Panc1 (cell line): Measurements from ENCODE around the gene GLCCI1. TPM values are rescaled to one million over a fixed set of nuclear protein-coding genes. Genes with fewer than 3 reads are reported as not detected.

Experiments used
- ATAC-seq: fragments of 200-7000 bp; cut with Tn5 transposase; 2 replicates; pipeline ENCODE4 v1.9.1; 2020; ENCODE audit warnings: mild to moderate bottlenecking, moderate library complexity
- BruUV-seq: library from RNA; stranded (reverse); fragments of 400-500 nt; replicated peaks from 2 replicates; lab custom pipeline; 2021; lab: Mats Ljungman, UMichigan
- CTCF ChIA-PET: fragments of 300-600 bp; sonication (Branson Sonifier 250); formaldehyde crosslinking; loops from one replicate; lab custom pipeline; 2022; ENCODE audit warnings: antibody characterized with exemption; lab: Charles Lee
- POLR2A ChIA-PET: fragments of 300-600 bp; sonication (Branson Sonifier 250); formaldehyde crosslinking; loops from one replicate; lab custom pipeline; 2022; ENCODE audit warnings: antibody characterized with exemption; lab: Charles Lee
- DNase-seq: peaks from one replicate; pipeline ENCODE4 v3.0.0-alpha.2; 2010; ENCODE audit warnings: low read depth, low spot score
- H3K27ac ChIP-seq: 2 replicates; pipeline ENCODE4 v1.5.1; 2011; ENCODE audit warnings: mild to moderate bottlenecking, low read length, inconsistent platforms
- H3K27me3 ChIP-seq: fragments of 200-500 bp; sonication (Bioruptor generic); 2 replicates; pipeline ENCODE4 v1.6.0; 2014; ENCODE audit warnings: low read length, inconsistent platforms; ENCODE audit not compliant: control insufficient read depth, insufficient read depth
- H3K36me3 ChIP-seq: fragments of 200-500 bp; sonication (Bioruptor generic); 2 replicates; pipeline ENCODE4 v1.5.1; 2014; ENCODE audit warnings: inconsistent platforms, mild to moderate bottlenecking, low read length, moderate library complexity; ENCODE audit not compliant: control insufficient read depth, insufficient read depth
- H3K4me1 ChIP-seq: 2 replicates; pipeline ENCODE4 v1.5.1; 2011; ENCODE audit warnings: inconsistent platforms, mild to moderate bottlenecking, low read length, moderate library complexity; ENCODE audit not compliant: control insufficient read depth, insufficient read depth
- H3K4me3 ChIP-seq, 2 experiments: 2 replicates each; pipeline ENCODE4 v1.5.1; 2011 to 2012; ENCODE audit warnings: low read depth in 2 of 2, low read length in 2 of 2, mild to moderate bottlenecking in 2 of 2, inconsistent platforms in 1 of 2, moderate library complexity in 1 of 2
- H3K9me3 ChIP-seq: fragments of 200-500 bp; sonication (Bioruptor generic); 2 replicates; pipeline ENCODE4 v1.5.1; 2014; ENCODE audit warnings: low read depth, mild to moderate bottlenecking, inconsistent platforms, low read length, moderate library complexity; ENCODE audit not compliant: control insufficient read depth, insufficient read depth
- CTCF ChIP-seq: fragments of 450-650 bp; IDR thresholded peaks from 2 replicates; pipeline ENCODE4 v1.5.1; 2017; ENCODE audit warnings: mild to moderate bottlenecking
- POLR2AphosphoS5 ChIP-seq: IDR thresholded peaks from 2 replicates; pipeline ENCODE4 v1.6.1; 2012; ENCODE audit warnings: mild to moderate bottlenecking, low read depth, low read length, moderate library complexity
- REST ChIP-seq, 2 experiments: IDR thresholded peaks; 2 replicates each; pipeline ENCODE4 v1.6.1; 2011 to 2012; ENCODE audit warnings: low read depth in 2 of 2, control low read depth in 1 of 2, low read length in 1 of 2, mild to moderate bottlenecking in 1 of 2, moderate library complexity in 1 of 2; ENCODE audit not compliant: insufficient read depth in 1 of 2
- SIN3A ChIP-seq: IDR thresholded peaks from 2 replicates; pipeline ENCODE4 v1.6.1; 2012; ENCODE audit warnings: low read depth, mild to moderate bottlenecking, low read length, moderate library complexity, borderline replicate concordance; ENCODE audit not compliant: insufficient read depth
- TCF7L2 ChIP-seq: IDR thresholded peaks from 2 replicates; pipeline ENCODE4 v1.6.1; 2011; ENCODE audit warnings: mild to moderate bottlenecking, low read depth, low read length, inconsistent platforms
- in situ Hi-C: cut with HindIII; loops from 2 replicates; pipeline ENCODE4 v1.10.0; 2016; ENCODE audit warnings: low sequenced_read_pairs, low pct_unique_long_range_greater_than_20kb
- intact Hi-C: fragments of 100-400 bp; cut with micrococcal nuclease; formaldehyde crosslinking; loops from one replicate; pipeline ENCODE4 v1.10.0; 2022; ENCODE audit not compliant: unreplicated experiment
- total RNA-seq: library from RNA; stranded (reverse); gene quantifications from one replicate; pipeline ENCODE4 v1.2.1, GENCODE V29; 2021; ENCODE audit not compliant: unreplicated experiment

GLCCI1 gene
- total RNA-seq, 1 experiment from 2014 or later = 36.4 TPM

- ATAC-seq (no peak), DNase-seq (no peak)
- intact Hi-C loops (no loop called here), in situ Hi-C loops (no loop called here)
- ChIA-PET POLR2A (interaction anchor here (1.1 kb wide), 1 partner anchor 123 kb away, joined by 5 read pairs; no protein-coding TSS in a partner anchor), CTCF (no interaction called here)
- no peaks in the 10 kb centered on the region for H3K9me3 ChIP-seq
- BruUV-seq = no TSS peak
- no peak overlapping the region for H3K27ac ChIP-seq
- H3K4me3 ChIP-seq = no peak overlapping the region
- H3K36me3 ChIP-seq = no peaks in the 10 kb centered on the region
- TF ChIP-seq TCF7L2 (no peak), POLR2AphosphoS5 (no peak), REST (IDR thresholded peaks at IDR 0.05; ENCODE audit: insufficient read depth in 1 of 2, low read depth in 2 of 2, low read length in 1 of 2) (no peak), CTCF (no peak), SIN3A (no peak)
- H3K4me1 ChIP-seq = no peaks in the 10 kb centered on the region
- H3K27me3 ChIP-seq = no peaks in the 10 kb centered on the region; the same call in 1 of the 2 replicates
These were observed 144.1 kb downstream of the GLCCI1 start for GRCh38 chr7:8112685-8113084.

- no peak overlapping the region for H3K27ac ChIP-seq
These were observed 144.6 kb downstream of the GLCCI1 start for GRCh38 chr7:8113184-8113583.

More at GRCh38 chr7:8113184-8113583, 144.6 kb downstream of the GLCCI1 start:
- TF ChIP-seq REST (IDR thresholded peaks at IDR 0.05; ENCODE audit: insufficient read depth in 1 of 2, low read depth in 2 of 2, low read length in 1 of 2) = no peak
- TF ChIP-seq SIN3A = no peak
- TF ChIP-seq CTCF = no peak
- BruUV-seq = no TSS peak
- intact Hi-C loops (no loop called here), in situ Hi-C loops (no loop called here)
- ATAC-seq = no peak
- H3K4me1 ChIP-seq = no peaks in the 10 kb centered on the region
- H3K9me3 ChIP-seq = no peaks in the 10 kb centered on the region
- H3K36me3 ChIP-seq = no peaks in the 10 kb centered on the region
- no peak overlapping the region for H3K4me3 ChIP-seq
- DNase-seq = no peak
- CTCF ChIA-PET = no interaction called here
- POLR2A ChIA-PET = interaction anchor here (1.1 kb wide), 1 partner anchor 124 kb away, joined by 5 read pairs; no protein-coding TSS in a partner anchor
- peaks cover 2% of the 10 kb centered on the region; the same call in 1 of the 2 replicates for H3K27me3 ChIP-seq
